GM12892 (cell line): Measurements from ENCODE around the gene SMAD9.

Source experiments
- POLR2A ChIP-seq: IDR thresholded peaks from 2 replicates; pipeline ENCODE4 v1.6.1; 2011; ENCODE audit warnings: low read depth, low read length, control low read depth
- POLR2AphosphoS5 ChIP-seq: IDR thresholded peaks from 2 replicates; pipeline ENCODE4 v1.6.1; 2011; ENCODE audit warnings: low read depth, low read length, control low read depth
- TAF1 ChIP-seq: IDR thresholded peaks from 2 replicates; pipeline ENCODE4 v1.6.1; 2011; ENCODE audit warnings: low read depth, mild to moderate bottlenecking, control low read depth, low read length, borderline replicate concordance

- TF ChIP-seq TAF1 (no peak), POLR2A (no peak), POLR2AphosphoS5 (no peak)
These were observed 49.9 kb downstream of the SMAD9 start for GRCh38 chr13:36870050-36870692.
